GM12872 (cell line): Measurements from ENCODE around the gene LIN7C.

Experiments used
- TF ChIP-seq, protein P1 (sequence below): IDR thresholded peaks from 3 replicates; pipeline ENCODE4 v1.5.1; 2011; ENCODE audit warnings: low read depth, mild to moderate bottlenecking, low read length, moderate library complexity; ENCODE audit not compliant: insufficient read depth

The LIN7C gene

DNA sequence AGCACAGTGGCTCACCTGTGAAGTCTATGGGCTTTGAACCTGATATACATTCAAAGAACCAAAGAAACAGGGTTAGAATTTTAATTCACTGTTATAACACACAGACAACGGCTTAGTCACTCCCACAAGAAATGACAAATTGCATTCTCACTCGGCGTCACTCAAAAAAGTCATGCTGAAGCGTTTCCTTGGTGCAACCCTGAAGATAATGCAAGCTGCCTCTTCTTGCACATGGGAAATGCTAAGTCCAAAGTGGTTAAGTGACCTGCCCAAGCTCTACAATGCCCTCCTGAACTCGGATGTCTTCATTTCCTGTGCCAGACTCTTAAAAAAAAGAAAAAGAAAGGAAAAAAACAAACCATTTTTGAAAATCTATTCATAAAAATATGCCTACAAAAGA lies 44.0 kb downstream of the LIN7C start:
- TF ChIP-seq, protein P1, sequence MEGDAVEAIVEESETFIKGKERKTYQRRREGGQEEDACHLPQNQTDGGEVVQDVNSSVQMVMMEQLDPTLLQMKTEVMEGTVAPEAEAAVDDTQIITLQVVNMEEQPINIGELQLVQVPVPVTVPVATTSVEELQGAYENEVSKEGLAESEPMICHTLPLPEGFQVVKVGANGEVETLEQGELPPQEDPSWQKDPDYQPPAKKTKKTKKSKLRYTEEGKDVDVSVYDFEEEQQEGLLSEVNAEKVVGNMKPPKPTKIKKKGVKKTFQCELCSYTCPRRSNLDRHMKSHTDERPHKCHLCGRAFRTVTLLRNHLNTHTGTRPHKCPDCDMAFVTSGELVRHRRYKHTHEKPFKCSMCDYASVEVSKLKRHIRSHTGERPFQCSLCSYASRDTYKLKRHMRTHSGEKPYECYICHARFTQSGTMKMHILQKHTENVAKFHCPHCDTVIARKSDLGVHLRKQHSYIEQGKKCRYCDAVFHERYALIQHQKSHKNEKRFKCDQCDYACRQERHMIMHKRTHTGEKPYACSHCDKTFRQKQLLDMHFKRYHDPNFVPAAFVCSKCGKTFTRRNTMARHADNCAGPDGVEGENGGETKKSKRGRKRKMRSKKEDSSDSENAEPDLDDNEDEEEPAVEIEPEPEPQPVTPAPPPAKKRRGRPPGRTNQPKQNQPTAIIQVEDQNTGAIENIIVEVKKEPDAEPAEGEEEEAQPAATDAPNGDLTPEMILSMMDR = no peak

DNA sequence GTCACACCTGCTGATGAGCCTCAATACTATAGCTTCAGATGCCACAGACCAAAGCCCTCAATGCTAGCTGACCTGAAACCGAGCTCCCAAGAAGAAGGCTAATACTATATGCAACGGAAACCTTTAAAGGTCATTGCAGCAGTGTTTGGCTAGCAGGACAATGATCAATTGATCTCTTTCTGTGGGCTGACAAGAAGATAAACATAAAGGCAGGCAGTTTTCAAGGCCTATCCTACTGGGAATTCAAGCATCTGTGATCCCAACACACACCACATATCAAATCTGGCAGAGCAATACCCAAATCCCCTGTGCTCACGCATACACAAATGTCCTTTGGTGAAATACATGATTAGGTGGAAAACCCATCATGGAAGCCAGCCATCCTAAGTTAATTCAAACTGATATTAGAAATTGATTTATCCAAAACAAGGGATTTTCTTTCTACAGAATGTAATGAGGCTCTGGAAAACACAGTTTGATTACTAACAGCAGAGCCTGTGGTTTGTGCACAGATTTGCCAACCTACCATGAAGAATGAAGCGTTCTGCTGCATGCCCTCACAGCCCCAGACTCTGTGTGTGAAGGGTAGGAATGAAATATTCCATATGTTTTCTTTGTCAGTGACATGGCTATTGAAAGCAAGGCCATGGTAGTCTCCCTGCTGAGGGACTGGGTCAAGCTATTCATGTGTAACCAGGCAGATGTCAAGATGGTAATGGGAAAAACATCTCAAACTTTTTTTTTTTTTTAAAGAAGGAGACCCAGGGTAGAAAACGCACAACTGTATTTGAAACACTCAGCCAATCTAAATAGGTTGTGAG lies 46.2 kb downstream of the LIN7C start:
- TF ChIP-seq, protein P1 = no peak

DNA sequence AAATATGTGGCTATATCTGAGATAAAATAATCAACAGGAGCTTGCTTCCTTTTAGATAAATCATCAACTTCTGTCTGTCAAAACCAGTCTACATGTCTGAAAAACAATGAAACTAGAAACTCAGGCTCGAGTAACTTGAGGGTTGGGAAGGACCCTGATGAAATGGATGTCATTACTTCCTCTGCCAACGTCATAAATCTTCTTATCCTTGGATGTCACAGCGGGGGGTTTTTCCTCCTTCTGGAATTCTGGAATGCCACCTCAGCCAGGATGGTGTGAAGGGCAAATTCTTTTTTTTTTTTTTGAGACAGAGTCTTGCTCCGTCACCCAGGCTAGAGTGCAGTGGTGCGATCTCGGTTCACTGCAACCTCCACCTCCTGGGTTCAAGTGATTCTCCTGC lies 47.4 kb downstream of the LIN7C start:
- TF ChIP-seq, protein P1 = no peak

DNA sequence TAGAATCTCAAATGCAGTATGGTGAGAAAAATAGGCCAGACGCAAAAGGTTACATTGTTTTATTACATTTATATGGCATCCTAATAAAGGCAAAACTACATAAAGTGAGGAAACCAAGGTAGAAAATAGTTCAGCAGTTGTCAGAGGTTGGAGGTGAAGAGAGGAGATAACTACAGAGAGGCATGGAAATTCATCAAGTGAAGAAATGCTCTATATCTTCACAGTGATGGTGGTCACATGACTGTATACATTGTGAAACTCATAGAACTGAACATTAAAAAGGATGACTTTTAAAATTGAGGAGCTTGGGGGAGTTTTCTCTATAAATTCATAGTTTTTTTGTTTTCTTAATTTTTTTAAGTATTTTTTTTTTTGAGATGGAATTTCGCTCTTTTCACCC lies 48.4 kb downstream of the LIN7C start:
- TF ChIP-seq, protein P1 = no peak

DNA sequence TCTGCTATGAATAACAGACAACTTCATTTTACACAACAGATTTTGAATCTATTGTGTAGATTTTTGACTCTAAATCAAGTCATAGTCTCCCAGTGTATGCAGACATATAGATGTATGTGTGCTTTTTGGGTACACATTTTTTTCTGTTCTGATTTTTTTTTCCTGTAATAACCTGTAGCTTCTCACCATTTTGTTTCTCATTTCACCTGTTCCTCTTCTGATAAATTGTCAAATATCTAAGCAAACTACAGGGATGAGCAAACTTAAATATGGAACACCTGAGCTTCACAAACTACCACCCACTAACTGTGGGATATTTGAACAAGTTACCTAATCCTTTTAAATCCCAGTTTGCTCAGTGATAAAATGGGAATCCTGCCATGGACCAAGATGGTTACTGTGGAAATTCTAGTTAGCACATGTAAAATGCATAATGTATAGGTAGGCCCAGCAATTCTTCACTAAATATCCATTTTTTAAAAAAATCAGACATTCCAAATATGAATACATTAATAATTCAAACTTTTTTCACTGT lies 49.7 kb downstream of the LIN7C start:
- TF ChIP-seq, protein P1 = no peak

DNA sequence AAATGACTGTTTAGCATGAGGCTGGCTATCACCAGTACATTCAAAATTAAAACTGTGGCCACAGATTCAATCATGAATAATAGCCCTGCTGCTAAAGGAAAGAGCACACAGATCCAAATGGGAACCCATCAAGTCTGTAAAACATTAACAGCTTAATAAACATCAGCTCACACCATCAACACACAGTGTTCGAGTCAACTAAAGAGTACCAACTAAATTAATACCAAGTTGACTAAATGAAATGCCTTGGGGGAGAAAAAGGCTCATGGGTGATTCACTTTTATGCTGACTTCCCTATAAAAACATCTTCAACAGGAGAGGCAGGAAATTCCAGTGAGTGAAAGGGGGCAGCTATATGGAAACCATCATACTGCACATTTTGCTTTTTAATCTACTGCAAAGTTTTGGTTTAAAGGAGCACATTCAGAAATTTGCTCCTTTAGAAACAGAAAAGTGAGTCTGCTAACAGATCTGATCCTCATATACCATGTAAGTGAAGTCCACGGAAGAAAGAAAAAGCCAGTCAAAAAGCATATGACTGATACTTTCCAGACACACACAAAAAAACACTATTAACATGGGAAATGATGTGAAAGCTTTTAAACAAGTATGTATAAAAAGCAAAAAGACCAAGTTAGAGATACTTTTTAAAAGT lies 50.3 kb downstream of the LIN7C start:
- TF ChIP-seq, protein P1 = no peak

DNA sequence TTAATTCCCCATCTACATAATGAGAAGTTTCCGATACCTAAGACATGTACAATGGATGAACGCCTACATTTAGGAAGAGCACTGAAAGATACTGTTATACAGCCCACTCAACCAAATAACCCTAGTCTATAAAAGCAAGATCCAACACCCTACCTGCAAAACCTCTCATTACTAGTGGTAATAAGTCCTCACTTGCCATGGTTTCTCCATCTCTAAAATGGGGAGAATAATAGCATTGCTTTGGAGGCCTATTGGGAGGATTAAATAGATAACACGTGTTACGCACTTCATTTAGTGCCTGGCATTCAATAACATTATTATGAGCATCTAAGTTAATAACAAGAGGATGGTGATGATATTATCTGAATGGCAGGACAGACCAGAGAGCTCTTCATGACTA lies 50.9 kb downstream of the LIN7C start:
- TF ChIP-seq, protein P1 = no peak
